Transverse colon (tissue), 4 donors: Measurements from ENCODE around the gene CAMSAP1.

Experiments
- POLR2A ChIP-seq: fragments of 450-650 bp; IDR thresholded peaks from one replicate; pipeline ENCODE4 v1.6.1; 2016; ENCODE audit warnings: antibody characterized with exemption, mild to moderate bottlenecking, moderate library complexity
- POLR2AphosphoS5 ChIP-seq, 3 donors: sonication (generic); formaldehyde crosslinking; IDR thresholded peaks; one replicate each; pipeline ENCODE4 v1.6.1; 2016; ENCODE audit warnings: antibody characterized with exemption in 3 of 3
- TF ChIP-seq, protein P1 (sequence below), 5 experiments: fragments of 200-600 bp in 3 of 5; fragments of 450-650 bp in 2 of 5; sonication (generic) in 3 of 5; IDR thresholded peaks; 1 replicate in 2 of 5; 2 replicates in 3 of 5; pipeline ENCODE4 v1.5.1; 2016 to 2017; ENCODE audit warnings: antibody characterized with exemption in 5 of 5, inconsistent platforms in 3 of 5, mild to moderate bottlenecking in 2 of 5, moderate library complexity in 1 of 5

DNA sequence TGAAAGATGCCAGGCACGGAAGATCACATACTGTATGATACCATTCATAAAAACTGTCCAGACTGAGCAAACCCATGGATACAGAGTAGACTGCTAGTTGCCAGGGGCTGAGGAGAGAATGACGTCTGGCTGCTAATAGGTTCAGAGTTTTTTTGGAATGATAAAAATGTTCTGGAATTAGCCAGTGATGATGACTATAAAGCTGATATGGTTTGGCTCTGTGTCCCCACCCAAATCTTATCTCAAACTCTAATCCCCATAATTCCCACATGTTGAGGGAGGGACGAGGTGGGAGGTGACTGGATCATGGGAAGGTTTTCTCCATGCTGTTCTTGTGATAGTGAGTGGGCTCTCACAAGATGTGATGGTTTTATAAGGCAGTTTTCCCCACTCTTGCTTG lies 37.4 kb downstream of the CAMSAP1 start:
- TF ChIP-seq POLR2AphosphoS5 (IDR thresholded peaks at IDR 0.05) = no peak
- TF ChIP-seq, protein P1, sequence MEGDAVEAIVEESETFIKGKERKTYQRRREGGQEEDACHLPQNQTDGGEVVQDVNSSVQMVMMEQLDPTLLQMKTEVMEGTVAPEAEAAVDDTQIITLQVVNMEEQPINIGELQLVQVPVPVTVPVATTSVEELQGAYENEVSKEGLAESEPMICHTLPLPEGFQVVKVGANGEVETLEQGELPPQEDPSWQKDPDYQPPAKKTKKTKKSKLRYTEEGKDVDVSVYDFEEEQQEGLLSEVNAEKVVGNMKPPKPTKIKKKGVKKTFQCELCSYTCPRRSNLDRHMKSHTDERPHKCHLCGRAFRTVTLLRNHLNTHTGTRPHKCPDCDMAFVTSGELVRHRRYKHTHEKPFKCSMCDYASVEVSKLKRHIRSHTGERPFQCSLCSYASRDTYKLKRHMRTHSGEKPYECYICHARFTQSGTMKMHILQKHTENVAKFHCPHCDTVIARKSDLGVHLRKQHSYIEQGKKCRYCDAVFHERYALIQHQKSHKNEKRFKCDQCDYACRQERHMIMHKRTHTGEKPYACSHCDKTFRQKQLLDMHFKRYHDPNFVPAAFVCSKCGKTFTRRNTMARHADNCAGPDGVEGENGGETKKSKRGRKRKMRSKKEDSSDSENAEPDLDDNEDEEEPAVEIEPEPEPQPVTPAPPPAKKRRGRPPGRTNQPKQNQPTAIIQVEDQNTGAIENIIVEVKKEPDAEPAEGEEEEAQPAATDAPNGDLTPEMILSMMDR (IDR thresholded peaks at IDR 0.05) = no peak
- TF ChIP-seq POLR2A = no peak
